Activated CD4-positive, alpha-beta memory T cell treated with anti-CD3 and anti-CD28 coated beads, Interleukin-2, amount 10 ng/mL, durations not matched to agents 7 days and 5 days (primary cell): ENCODE measurements around the gene ITPK1. TPM values are rescaled to one million over a fixed set of nuclear protein-coding genes. Genes with fewer than 3 reads are reported as not detected.

ENCODE experiments used
- CTCF ChIA-PET: fragments of 350-600 bp; sonication (Branson Sonifier 250); formaldehyde crosslinking; loops from one replicate; lab custom pipeline; 2021; ENCODE audit warnings: antibody characterized with exemption, inconsistent platforms; lab: Charles Lee
- POLR2A ChIA-PET: fragments of 350-600 bp; sonication (Branson Sonifier 250); formaldehyde crosslinking; loops from one replicate; lab custom pipeline; 2021; ENCODE audit warnings: antibody characterized with exemption; lab: Charles Lee
- DNase-seq: peaks from one replicate; pipeline ENCODE4 v3.0.0-alpha.2; 2020
- H3K27ac Mint-ChIP-seq: one replicate; pipeline ENCODE4 v1.8.0; 2021; ENCODE audit warnings: mild to moderate bottlenecking, mixed read lengths
- H3K27me3 Mint-ChIP-seq: one replicate; pipeline ENCODE4 v1.8.0; 2021; ENCODE audit warnings: mixed read lengths
- H3K36me3 Mint-ChIP-seq: one replicate; pipeline ENCODE4 v1.8.0; 2021; ENCODE audit warnings: low read depth, mixed read lengths
- H3K4me1 Mint-ChIP-seq: one replicate; pipeline ENCODE4 v1.8.0; 2021; ENCODE audit warnings: mixed read lengths
- H3K4me3 Mint-ChIP-seq: one replicate; pipeline ENCODE4 v1.8.0; 2021; ENCODE audit warnings: mild to moderate bottlenecking, mixed read lengths
- H3K9me3 Mint-ChIP-seq: one replicate; pipeline ENCODE4 v1.8.0; 2021; ENCODE audit warnings: mixed read lengths
- total RNA-seq, 2 experiments: library from RNA; stranded (reverse); gene quantifications; one replicate each; pipeline ENCODE4 v1.2.3, GENCODE V29; 2021

ITPK1 gene
- total RNA-seq, 2 experiments from 2014 or later, result 59.3 to 62.3 TPM

GRCh38 chr14:93059917-93060545, 55.7 kb downstream of the ITPK1 start:
- Mint-ChIP-seq H3K36me3 (no peaks in the 10 kb centered on the region), H3K27ac (no peak overlapping the region), H3K9me3 (no peaks in the 10 kb centered on the region), H3K27me3 (no peaks in the 10 kb centered on the region), H3K4me1 (peaks cover 11% of the 10 kb centered on the region), H3K4me3 (no peak overlapping the region)
- CTCF ChIA-PET, result no interaction called here
- no peak for DNase-seq
- POLR2A ChIA-PET, result no interaction called here

- Mint-ChIP-seq H3K27me3 (no peaks in the 10 kb centered on the region), H3K4me3 (no peak overlapping the region), H3K27ac (no peak overlapping the region), H3K36me3 (no peaks in the 10 kb centered on the region), H3K4me1 (peaks cover 5% of the 10 kb centered on the region), H3K9me3 (no peaks in the 10 kb centered on the region)
- DNase-seq, result no peak
- ChIA-PET CTCF (no interaction called here), POLR2A (no interaction called here)
Measured at GRCh38 chr14:93059260-93059659, 56.5 kb downstream of the ITPK1 start.

GRCh38 chr14:93057586-93058280, 58.0 kb downstream of the ITPK1 start:
- Mint-ChIP-seq H3K27ac (no peak overlapping the region), H3K4me3 (no peak overlapping the region)
- CTCF ChIA-PET, result interaction anchor here (1.4 kb wide), 1 partner anchor 55 kb away, joined by 3 read pairs; no protein-coding TSS in a partner anchor

GRCh38 chr14:93056840-93057585, 58.7 kb downstream of the ITPK1 start:
- no peaks in the 10 kb centered on the region for H3K27me3 Mint-ChIP-seq
- H3K36me3 Mint-ChIP-seq, result no peaks in the 10 kb centered on the region
- no peak overlapping the region for H3K27ac Mint-ChIP-seq
- POLR2A ChIA-PET, result no interaction called here
- H3K4me3 Mint-ChIP-seq, result no peak overlapping the region
- H3K9me3 Mint-ChIP-seq, result no peaks in the 10 kb centered on the region
- peaks cover 5% of the 10 kb centered on the region for H3K4me1 Mint-ChIP-seq
- CTCF ChIA-PET, result interaction anchor here (1.4 kb wide), 1 partner anchor 56 kb away, joined by 3 read pairs; no protein-coding TSS in a partner anchor
- no peak for DNase-seq

More at GRCh38 chr14:93057586-93058280, 58.0 kb downstream of the ITPK1 start:
- Mint-ChIP-seq H3K27me3 (no peaks in the 10 kb centered on the region), H3K9me3 (no peaks in the 10 kb centered on the region), H3K4me1 (peaks cover 5% of the 10 kb centered on the region), H3K36me3 (no peaks in the 10 kb centered on the region)
- DNase-seq, result no peak
- POLR2A ChIA-PET, result no interaction called here

GRCh38 chr14:93056166-93056839, 59.4 kb downstream of the ITPK1 start:
- DNase-seq, result no peak
- no peak overlapping the region for H3K27ac Mint-ChIP-seq
- H3K27me3 Mint-ChIP-seq, result no peaks in the 10 kb centered on the region
- H3K4me3 Mint-ChIP-seq, result no peak overlapping the region
- ChIA-PET CTCF (no interaction called here), POLR2A (no interaction called here)
- H3K4me1 Mint-ChIP-seq, result peaks cover 5% of the 10 kb centered on the region
- no peaks in the 10 kb centered on the region for H3K9me3 Mint-ChIP-seq
- H3K36me3 Mint-ChIP-seq, result no peaks in the 10 kb centered on the region

GRCh38 chr14:93055651-93056115, 60.0 kb downstream of the ITPK1 start:
- Mint-ChIP-seq H3K4me1 (peaks cover 5% of the 10 kb centered on the region), H3K9me3 (no peaks in the 10 kb centered on the region), H3K27me3 (no peaks in the 10 kb centered on the region), H3K27ac (no peak overlapping the region), H3K4me3 (no peak overlapping the region), H3K36me3 (no peaks in the 10 kb centered on the region)
- POLR2A ChIA-PET, result no interaction called here
- CTCF ChIA-PET, result interaction anchor here (0.8 kb wide), 1 partner anchor 12 kb away, joined by 3 read pairs; no protein-coding TSS in a partner anchor
- no peak for DNase-seq

GRCh38 chr14:93054876-93055275, 60.8 kb downstream of the ITPK1 start:
- no peak for DNase-seq
- H3K4me3 Mint-ChIP-seq, result no peak overlapping the region
- POLR2A ChIA-PET, result no interaction called here
- no peaks in the 10 kb centered on the region for H3K9me3 Mint-ChIP-seq
- no peaks in the 10 kb centered on the region for H3K27me3 Mint-ChIP-seq
- CTCF ChIA-PET, result interaction anchor here (0.8 kb wide), 1 partner anchor 11 kb away, joined by 3 read pairs; no protein-coding TSS in a partner anchor
- no peaks in the 10 kb centered on the region for H3K36me3 Mint-ChIP-seq
- H3K27ac Mint-ChIP-seq, result no peak overlapping the region
- H3K4me1 Mint-ChIP-seq, result no peaks in the 10 kb centered on the region

- H3K36me3 Mint-ChIP-seq, result no peaks in the 10 kb centered on the region
- no peak overlapping the region for H3K27ac Mint-ChIP-seq
- CTCF ChIA-PET, result no interaction called here
- DNase-seq, result no peak
- H3K9me3 Mint-ChIP-seq, result no peaks in the 10 kb centered on the region
- no peaks in the 10 kb centered on the region for H3K27me3 Mint-ChIP-seq
- POLR2A ChIA-PET, result no interaction called here
- no peak overlapping the region for H3K4me3 Mint-ChIP-seq
- no peaks in the 10 kb centered on the region for H3K4me1 Mint-ChIP-seq
Measured at GRCh38 chr14:93054006-93054405, 61.7 kb downstream of the ITPK1 start.

GRCh38 chr14:93051600-93052546, 63.9 kb downstream of the ITPK1 start:
- no peaks in the 10 kb centered on the region for H3K4me1 Mint-ChIP-seq
- no peak for DNase-seq
- H3K4me3 Mint-ChIP-seq, result no peak overlapping the region
- POLR2A ChIA-PET, result no interaction called here
- H3K27ac Mint-ChIP-seq, result no peak overlapping the region
- no peaks in the 10 kb centered on the region for H3K27me3 Mint-ChIP-seq
- CTCF ChIA-PET, result interaction anchor here (0.7 kb wide), 1 partner anchor 26 kb away, joined by 3 read pairs; no protein-coding TSS in a partner anchor
- H3K9me3 Mint-ChIP-seq, result no peaks in the 10 kb centered on the region
- no peaks in the 10 kb centered on the region for H3K36me3 Mint-ChIP-seq

- no peak for DNase-seq
- no peak overlapping the region for H3K4me3 Mint-ChIP-seq
- H3K27me3 Mint-ChIP-seq, result no peaks in the 10 kb centered on the region
- no peaks in the 10 kb centered on the region for H3K36me3 Mint-ChIP-seq
- CTCF ChIA-PET, result interaction anchor here (0.5 to 0.7 kb wide), 2 partner anchors 27 to 116 kb away, joined by 3 read pairs; no protein-coding TSS in a partner anchor
- H3K27ac Mint-ChIP-seq, result no peak overlapping the region
- no peaks in the 10 kb centered on the region for H3K4me1 Mint-ChIP-seq
- POLR2A ChIA-PET, result no interaction called here
- no peaks in the 10 kb centered on the region for H3K9me3 Mint-ChIP-seq
Measured at GRCh38 chr14:93050761-93051160, 65.0 kb downstream of the ITPK1 start.

GRCh38 chr14:93049867-93050331, 65.8 kb downstream of the ITPK1 start:
- Mint-ChIP-seq H3K36me3 (no peaks in the 10 kb centered on the region), H3K9me3 (no peaks in the 10 kb centered on the region), H3K4me3 (no peak overlapping the region), H3K4me1 (no peaks in the 10 kb centered on the region), H3K27me3 (no peaks in the 10 kb centered on the region), H3K27ac (no peak overlapping the region)
- POLR2A ChIA-PET, result no interaction called here
- CTCF ChIA-PET, result no interaction called here
- no peak for DNase-seq

- H3K27ac Mint-ChIP-seq, result no peak overlapping the region
Measured at GRCh38 chr14:93049315-93049714, 66.4 kb downstream of the ITPK1 start.

More at GRCh38 chr14:93049315-93049714, 66.4 kb downstream of the ITPK1 start:
- CTCF ChIA-PET, result no interaction called here
- DNase-seq, result no peak
- H3K4me3 Mint-ChIP-seq, result no peak overlapping the region
- POLR2A ChIA-PET, result no interaction called here
- H3K9me3 Mint-ChIP-seq, result no peaks in the 10 kb centered on the region
- H3K4me1 Mint-ChIP-seq, result peaks cover 2% of the 10 kb centered on the region
- no peaks in the 10 kb centered on the region for H3K36me3 Mint-ChIP-seq
- no peaks in the 10 kb centered on the region for H3K27me3 Mint-ChIP-seq
